GM19099 (cell line): ENCODE measurements around the gene POU2AF2.

Source experiments
- POLR2A ChIP-seq: IDR thresholded peaks from 3 replicates; pipeline ENCODE4 v1.6.1; 2011; ENCODE audit warnings: low read depth; ENCODE audit not compliant: insufficient read length; ENCODE audit errors: extremely low read depth

POU2AF2 gene

DNA sequence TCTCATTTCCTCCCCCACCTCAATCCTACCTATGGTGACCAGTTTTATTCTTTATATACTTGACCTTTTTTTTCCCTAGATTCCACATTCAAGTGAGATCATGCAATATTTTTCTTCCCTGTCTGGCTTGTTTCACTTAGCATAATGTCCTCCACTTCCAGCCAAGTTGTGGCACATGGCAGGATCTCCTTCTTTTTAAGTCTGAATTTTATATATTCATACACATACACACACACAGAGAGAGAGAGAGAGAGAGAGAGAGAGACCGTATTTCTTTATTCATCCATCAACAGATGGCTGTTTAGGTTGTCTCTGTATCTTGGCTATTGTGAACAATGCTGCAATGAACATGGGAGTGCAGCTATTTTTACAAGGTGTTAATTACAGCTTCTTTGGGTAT, 1.4 kb downstream of the POU2AF2 start:
- no peak for TF ChIP-seq POLR2A

DNA sequence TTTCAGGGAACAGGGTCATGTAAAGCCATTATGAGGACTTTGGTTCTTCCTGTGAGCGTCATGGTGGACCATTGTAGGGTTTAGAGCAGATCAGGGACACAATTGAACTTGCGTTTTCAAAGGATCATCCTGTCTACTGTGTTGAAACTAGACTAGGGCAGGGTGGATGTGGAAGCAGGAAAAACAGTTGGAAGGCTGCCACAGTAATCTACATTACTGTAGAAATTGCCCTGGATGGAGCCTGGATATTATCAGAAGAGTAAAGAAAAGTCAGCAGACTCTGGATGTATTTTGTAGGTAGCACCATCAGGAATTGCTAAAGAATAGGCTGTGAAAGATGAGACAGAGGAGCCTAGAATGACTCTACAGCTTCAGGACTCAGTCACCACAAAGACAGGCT, 5.4 kb downstream of the POU2AF2 start:
- TF ChIP-seq POLR2A = no peak

DNA sequence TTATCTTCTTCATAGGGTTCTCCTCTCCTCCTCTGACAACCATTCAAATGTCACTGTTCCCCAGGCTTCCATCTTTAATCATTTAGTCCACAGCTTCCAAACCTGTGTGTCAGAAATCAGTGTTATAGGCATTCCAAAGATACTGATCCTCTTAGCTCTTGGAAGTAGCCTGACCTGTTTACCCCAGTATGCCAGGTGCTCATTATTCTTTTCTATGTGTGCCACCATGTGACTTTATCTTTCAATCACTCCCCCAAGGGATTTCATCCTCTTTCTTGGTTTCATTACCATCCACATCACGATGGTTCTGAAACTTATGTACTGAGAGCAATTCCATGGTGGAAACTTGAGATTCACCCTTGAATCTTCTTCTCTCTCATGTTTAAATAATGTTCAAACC, 7.6 kb downstream of the POU2AF2 start:
- TF ChIP-seq POLR2A = no peak

DNA sequence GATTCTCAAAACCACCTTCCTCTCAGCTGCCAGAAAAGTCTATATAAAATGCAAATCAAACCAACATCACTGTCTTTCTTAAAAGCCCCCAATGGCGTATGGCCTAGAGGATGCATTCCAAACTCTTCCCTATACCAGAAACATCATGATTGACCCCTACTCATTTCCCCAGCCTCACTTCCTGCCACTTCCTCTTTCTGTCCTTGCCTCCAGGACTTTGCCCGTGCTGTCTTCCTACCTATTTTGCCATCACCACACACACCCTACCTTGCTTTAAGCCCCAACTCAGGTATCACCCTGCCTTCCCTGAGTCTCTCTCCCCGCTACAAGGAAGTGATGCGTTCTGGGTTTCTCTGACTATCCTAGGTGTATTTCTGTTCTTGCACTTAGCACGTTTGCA, 8.1 kb downstream of the POU2AF2 start:
- TF ChIP-seq POLR2A = no peak

DNA sequence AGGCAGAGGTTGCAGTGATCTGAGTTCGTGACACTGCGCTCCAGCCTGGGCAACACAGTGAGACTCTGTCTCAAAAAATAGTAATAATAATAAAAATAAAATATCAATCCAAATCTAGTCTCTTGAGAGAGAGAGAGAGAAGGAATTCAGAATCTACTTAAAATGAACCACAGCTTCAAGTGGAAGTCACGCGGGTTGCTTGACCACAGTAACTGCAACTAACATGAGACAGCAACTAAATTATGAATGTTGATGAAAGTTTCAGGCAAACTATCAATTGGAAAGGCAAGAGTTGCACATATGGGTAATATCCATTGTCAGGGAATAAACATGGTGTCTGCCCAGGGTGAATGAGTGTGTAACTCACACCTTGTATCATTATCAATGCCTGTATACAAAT, 12.5 kb downstream of the POU2AF2 start:
- TF ChIP-seq POLR2A = no peak

DNA sequence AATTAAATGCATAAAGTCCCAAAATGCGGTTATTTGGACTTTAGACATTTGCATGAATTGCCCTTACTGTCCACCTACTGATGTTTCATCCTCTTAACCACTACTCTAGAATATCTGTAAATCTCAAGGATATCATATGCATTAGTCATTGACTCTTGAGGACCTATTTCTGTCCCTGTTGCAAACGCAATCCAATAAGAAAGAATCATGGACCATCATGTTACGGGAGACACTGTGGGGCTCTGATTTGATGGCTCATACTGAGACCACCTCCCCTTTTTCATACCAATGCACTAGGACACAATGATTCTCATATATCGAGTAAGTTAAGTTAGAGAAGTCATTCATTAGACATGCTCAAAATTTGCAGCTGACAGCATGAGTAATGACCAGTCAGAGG, 14.4 kb downstream of the POU2AF2 start:
- no peak for TF ChIP-seq POLR2A

DNA sequence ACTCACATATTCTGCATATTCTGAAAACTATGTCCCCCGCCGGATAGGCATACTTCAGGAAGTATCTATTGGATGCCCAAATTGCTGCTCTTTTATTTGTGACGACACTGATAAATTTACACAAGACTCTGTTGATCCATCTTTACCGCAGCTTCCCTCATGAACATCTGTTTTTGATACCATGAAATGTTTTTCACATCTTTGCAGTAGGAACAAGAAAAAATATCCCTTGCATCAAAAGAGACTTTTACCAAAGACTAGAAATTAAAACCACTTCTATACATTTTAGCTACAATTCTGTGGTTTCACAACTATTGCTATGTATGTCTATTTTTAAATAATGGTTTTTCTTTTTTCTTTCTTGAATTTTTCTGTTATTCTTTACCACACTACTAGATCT, 15.3 kb downstream of the POU2AF2 start:
- TF ChIP-seq POLR2A = no peak

DNA sequence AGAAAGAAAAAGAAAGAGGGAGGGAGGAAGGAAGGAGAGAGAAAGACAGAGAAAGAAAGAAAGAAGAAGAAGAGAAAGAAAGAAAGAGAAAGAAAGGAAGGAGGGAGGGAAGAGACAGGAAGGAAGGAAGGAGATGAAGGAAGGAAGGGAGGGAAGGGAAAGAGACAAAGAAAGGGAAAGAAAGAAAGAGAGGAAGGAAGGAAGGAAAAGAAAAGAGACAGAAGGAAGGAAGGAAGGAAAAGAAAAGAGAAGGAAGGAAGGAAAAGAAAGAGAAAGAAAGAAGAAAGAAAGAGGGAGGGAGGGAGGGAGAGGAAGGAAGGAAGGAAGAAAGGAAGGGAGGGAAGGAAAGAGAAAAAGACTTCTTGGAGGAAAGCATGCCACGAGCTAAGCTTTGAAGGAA, 19.1 kb downstream of the POU2AF2 start:
- no peak for TF ChIP-seq POLR2A

DNA sequence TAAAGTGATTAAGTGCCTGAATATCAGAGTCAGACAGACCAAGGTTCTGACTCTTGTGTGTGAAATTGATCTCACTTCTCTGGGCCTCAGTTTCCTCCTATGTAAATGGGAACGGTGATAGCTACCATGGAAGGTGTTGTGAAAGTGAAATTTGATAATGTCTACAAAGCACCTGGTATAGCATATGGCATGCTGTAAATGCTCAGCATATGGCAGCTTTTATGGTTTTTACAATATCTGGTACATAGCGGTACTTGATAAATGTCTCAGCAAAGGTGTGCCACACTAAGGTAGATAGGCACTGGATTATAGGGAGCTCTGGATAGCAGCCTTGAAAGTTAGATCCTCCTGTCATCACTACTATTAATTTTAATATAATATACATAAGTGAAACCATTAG, 19.9 kb downstream of the POU2AF2 start:
- no peak for TF ChIP-seq POLR2A

DNA sequence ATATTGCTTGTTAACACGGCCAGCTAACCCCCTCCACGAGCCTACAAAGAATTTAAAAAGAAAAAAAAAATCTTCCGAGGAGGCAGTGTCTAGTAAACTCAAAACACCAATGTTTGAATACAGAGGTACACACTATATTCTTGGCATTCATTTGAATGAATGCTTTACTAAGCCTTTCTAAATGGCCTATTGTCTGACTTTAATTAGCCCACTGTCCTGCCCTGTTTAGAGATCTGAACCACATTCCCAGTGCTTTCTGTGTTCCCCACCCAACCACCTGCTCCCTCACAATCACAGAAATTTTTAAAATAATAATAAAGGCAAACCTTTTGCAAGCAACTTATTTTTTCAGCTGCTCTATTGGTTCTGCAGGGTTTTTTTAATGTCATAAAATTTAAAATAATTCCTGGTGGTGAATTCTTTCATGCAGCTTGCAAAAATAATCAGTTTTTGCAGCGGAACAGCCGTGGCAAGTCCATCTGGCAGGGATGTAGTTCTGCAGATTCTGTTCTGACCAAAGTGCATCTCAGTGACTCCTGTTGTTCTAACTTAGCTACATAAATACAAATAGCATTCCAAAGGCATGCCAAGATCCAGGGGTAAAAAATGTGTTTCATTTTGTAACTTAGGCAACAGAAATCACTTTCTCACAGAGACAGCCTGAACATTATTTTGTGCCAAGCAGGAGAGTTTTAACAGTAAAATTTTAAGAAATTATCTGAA, 23.8 kb downstream of the POU2AF2 start:
- TF ChIP-seq POLR2A = no peak

DNA sequence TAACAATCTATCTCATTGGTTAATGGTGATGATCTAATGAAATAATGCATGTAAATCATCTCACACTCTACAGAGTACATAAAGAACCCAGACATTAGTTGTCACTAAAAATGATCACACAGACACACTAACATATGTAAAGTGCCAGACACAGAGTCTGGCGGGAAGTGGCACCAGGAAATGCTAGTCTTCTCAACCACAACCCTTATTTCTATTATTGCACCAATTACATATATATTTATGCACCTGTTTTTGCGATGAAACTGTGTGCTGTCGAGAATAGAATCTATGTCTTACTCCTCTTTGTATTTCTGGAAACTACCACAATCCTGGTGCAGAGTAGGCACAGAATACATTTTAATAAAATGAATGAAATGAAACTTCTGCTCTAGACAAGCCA, 26.9 kb downstream of the POU2AF2 start:
- no peak for TF ChIP-seq POLR2A

DNA sequence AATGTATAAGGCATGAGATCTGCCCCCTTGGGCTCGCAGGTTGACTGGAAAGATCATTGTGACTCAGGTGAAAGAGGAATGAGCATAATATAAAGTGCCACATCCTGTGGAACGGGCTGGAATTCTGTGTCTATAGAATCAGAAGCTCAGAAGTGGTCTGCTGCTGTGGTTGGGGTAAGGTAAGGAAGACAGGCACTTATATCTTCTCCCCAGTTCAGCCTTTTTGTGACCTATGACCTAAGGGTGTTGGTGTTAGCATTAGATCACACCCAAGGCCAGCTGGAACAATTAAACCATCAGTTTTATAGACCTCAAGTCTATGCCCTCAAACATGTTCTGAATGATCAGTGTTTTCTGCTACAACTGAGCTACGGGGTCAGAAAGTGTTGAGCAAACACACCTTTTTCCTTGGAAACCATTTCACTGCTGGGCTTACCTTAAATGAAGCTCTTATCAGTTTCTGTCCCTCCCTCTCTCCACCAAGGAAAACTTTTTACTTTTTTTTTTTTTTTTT, 37.1 kb downstream of the POU2AF2 start:
- no peak for TF ChIP-seq POLR2A

DNA sequence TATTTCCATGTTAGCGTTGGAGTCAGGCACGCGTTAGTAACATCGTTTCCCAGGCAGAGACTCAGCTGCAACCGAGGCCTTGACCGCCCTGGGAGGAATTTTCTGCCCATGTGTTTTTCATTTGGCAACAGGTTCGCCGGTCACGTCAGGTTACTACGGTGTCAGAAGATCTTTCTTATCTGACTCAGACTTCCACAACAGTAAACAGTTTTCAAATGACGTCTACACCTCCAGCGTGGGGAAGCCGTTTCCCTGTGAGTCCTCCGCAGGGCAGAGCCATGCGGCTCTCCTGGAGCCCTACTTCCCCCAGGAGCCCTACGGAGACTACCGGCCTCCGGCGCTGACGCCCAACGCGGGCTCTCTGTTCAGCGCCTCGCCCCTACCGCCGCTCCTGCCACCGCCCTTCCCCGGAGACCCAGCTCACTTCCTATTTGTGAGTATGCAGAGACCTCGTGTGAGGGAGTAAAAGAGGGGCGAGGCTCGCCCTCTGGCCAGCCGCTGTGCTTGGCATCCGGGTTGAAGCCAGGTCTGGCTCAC, 38.5 kb downstream of the POU2AF2 start:
- no peak for TF ChIP-seq POLR2A

DNA sequence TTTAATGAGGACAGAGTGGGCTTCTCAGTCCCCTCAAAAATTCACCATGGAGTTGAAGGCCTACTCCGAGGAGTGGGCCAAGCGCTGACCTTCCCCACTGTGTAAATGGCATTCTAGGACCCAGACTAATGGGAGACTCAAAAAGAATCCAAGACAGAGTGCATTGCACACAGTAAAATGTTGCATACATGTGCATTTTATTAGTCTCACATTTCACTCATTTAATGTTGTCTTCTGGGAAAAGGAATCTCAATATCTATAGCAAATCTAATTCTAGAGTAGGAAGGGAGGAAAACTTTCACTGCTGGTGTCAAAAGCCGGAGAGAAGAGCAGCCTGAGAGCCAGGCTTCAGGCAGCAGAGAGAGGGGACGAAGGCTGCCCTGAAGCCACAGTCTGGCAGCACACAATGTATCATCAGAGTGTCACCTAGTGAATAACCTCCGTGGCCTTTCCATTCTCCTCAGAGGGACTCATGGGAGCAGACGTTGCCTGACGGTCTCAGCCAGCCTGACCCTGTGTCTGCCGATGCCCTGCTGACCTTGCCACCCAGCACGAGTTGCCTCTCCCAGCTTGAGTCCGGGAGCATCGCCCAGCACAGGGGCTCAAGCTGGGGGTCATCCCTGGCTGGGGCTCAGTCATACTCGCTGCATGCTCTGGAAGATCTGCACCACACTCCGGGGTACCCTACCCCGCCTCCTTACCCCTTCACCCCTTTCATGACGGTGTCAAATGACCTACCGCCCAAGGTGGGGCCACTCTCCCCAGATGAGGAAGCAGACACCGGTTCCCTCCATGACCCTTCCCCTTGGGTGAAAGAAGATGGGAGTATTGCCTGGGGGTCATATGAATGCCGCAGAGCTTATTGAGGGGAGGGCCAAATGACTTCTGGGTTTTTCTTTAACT, 39.9 kb downstream of the POU2AF2 start:
- TF ChIP-seq POLR2A = no peak

DNA sequence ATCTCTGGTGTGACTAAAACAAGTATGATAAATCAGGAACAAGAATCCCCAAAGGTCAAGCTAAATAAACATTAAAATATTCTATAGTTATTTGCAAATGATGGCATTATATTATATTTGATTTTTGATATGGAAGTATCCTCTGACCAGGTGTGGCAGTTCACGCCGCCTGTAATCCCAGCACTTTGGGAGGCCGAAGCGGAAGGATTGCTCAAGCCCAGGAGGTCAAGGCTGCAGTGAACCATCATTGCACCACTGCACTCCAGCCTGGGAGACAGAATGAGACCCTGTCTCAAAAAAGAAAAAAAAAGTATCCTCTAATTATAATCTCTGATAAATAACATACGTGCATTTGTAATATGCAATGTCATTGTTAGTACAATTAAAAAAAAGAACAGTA, 46.2 kb downstream of the POU2AF2 start:
- TF ChIP-seq POLR2A = no peak

DNA sequence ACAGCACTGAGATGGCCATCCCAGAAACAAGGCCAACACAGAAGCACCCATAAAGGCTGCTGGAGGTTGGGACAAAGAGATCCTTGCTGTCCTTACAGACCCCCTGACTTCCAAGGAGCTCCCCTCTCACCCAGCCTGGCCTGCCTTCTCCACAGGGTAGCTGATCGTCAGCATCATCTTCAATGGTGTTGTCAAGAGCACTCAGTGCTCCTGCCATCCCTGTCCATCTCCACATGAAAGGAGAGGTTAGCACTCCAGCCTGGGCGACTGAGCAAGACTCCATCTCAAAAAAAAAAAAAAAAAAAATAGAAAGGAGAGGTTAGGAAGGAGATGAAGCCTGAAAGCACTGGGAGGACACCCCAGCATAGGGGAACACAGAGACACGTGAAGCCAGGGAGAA, 50.7 kb downstream of the POU2AF2 start:
- no peak for TF ChIP-seq POLR2A

DNA sequence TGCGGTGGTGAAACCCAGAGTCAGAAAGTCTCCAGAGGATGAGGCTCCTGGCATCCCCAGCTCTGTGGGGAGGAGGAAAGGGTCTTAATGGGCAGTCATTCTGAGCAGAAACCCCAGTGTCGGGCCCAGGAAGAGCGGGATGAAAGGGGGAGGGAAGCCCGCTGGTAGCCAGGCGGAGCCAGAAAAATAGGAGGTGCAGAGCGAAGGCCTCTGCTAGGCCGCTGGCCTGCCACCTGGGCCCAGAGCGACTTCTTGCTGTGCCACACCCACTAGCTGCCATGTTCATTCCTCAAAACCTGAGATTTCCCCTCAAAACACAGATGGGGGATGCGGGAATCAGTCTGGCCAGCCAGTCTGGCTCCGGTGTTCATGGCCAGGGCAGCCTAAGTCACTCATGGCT, 52.2 kb downstream of the POU2AF2 start:
- TF ChIP-seq POLR2A = no peak
